ENCODE data around the gene TMEFF2. TPM values are rescaled to one million over a fixed set of nuclear protein-coding genes. Genes with fewer than 3 reads are reported as not detected.

The TMEFF2 gene
- total and polyA plus RNA-seq, 10 of the 15 experiments (the other 5 are each of a cell fraction or from before 2014, with no cell fraction given) = not detected

DNA sequence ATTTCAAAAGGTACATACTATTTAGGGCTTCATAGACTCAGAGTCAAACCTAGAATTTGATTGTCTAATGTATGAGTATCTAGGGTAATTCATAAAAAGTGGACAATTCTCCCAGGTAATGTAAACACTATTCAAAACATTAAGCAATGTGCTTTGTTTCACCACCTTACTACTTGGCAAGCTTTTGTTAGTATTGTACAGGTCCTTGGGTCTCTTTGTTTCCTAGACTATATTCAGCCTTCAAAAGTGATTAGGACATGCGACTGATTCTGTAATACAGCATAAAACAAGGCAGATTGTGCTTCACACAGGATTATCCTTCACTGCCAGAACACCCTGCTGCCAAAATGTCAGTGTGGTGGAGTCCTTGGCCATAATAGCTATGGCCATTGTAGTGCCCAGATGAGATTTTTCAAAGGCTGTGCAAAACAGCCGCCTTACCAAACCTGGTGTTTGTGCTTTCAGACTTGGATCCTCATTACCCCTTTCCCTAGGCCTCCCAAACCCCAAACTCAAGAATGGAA, 257.8 kb downstream of the TMEFF2 start (continued):
- TF ChIP-seq, protein P1, sequence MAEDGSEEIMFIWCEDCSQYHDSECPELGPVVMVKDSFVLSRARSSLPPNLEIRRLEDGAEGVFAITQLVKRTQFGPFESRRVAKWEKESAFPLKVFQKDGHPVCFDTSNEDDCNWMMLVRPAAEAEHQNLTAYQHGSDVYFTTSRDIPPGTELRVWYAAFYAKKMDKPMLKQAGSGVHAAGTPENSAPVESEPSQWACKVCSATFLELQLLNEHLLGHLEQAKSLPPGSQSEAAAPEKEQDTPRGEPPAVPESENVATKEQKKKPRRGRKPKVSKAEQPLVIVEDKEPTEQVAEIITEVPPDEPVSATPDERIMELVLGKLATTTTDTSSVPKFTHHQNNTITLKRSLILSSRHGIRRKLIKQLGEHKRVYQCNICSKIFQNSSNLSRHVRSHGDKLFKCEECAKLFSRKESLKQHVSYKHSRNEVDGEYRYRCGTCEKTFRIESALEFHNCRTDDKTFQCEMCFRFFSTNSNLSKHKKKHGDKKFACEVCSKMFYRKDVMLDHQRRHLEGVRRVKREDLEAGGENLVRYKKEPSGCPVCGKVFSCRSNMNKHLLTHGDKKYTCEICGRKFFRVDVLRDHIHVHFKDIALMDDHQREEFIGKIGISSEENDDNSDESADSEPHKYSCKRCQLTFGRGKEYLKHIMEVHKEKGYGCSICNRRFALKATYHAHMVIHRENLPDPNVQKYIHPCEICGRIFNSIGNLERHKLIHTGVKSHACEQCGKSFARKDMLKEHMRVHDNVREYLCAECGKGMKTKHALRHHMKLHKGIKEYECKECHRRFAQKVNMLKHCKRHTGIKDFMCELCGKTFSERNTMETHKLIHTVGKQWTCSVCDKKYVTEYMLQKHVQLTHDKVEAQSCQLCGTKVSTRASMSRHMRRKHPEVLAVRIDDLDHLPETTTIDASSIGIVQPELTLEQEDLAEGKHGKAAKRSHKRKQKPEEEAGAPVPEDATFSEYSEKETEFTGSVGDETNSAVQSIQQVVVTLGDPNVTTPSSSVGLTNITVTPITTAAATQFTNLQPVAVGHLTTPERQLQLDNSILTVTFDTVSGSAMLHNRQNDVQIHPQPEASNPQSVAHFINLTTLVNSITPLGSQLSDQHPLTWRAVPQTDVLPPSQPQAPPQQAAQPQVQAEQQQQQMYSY (CRISPR knock-in tag; IDR thresholded peaks at IDR 0.05) = no peak
- TF ChIP-seq SRF (IDR thresholded peaks at IDR 0.05; ENCODE audit: low read depth in 2 of 2, low read length in 2 of 2) = no peak
- TF ChIP-seq NFIC (IDR thresholded peaks at IDR 0.05; ENCODE audit: low read depth, low read length) = no peak
- no peak for TF ChIP-seq NFYA (IDR thresholded peaks at IDR 0.05; ENCODE audit: borderline replicate concordance, low read depth, low read length)

GRCh38 chr2:191935247-191935646, 259.5 kb downstream of the TMEFF2 start:
- FAIRE-seq (no peak), DNase-seq (ENCODE audit: low read depth, low spot score) (no peak), ATAC-seq (no peak)
- Histone ChIP-seq H3K27me3 (replicated peaks in 1 of 2; ENCODE audit: control insufficient read depth in 2 of 2, insufficient read depth in 2 of 2, low read length in 1 of 2) (no peaks in the 10 kb centered on the region), H3K36me3 (ENCODE audit: control insufficient read depth in 2 of 2, insufficient read depth in 2 of 2, low read length in 1 of 2) (no peaks in the 10 kb centered on the region), H3K9ac (ENCODE audit: control insufficient read depth, insufficient read depth, low read length) (no peak overlapping the region), H3K4me2 (ENCODE audit: control insufficient read depth, insufficient read depth) (no peak overlapping the region), H3K27ac (ENCODE audit: control insufficient read depth, insufficient read depth) (no peak overlapping the region), H3K9me3 (replicated peaks; ENCODE audit: control insufficient read depth, insufficient read depth, low read length) (no peaks in the 10 kb centered on the region; the same call in 1 of the 3 replicates), H3K79me2 (ENCODE audit: control insufficient read depth, insufficient read depth, low read length) (no peaks in the 10 kb centered on the region), H4K20me1 (ENCODE audit: control insufficient read depth, insufficient read depth) (no peaks in the 10 kb centered on the region), H2AFZ (ENCODE audit: control insufficient read depth, low read depth, low read length) (no peak overlapping the region), H3K4me1 (ENCODE audit: control insufficient read depth, insufficient read depth, low read length) (peaks cover 16% of the 10 kb centered on the region), H3K4me3 (no peak overlapping the region)
- SMC1A ChIA-PET (ENCODE audit: uncharacterized antibody, unreplicated experiment) = interaction anchor here (1.2 to 4.9 kb wide), 5 partner anchors 8 to 26 kb away, joined by 3 to 44 read pairs (median 5); no protein-coding TSS in a partner anchor
- CTCF ChIA-PET = interaction anchor here (1.2 to 3.0 kb wide), 4 partner anchors 9 to 227 kb away, joined by 5 to 12 read pairs (median 8); no protein-coding TSS in a partner anchor
- in situ Hi-C loops (cut with MboI) (no loop called here), intact Hi-C loops (cut with micrococcal nuclease; ENCODE audit: unreplicated experiment) (no loop called here)
- no TSS peak for BruUV-seq (replicated peaks)
- RAD21 ChIA-PET (ENCODE audit: unreplicated experiment) = interaction anchor here (0.8 to 1.0 kb wide), 2 partner anchors 9 to 227 kb away, joined by 3 read pairs; no protein-coding TSS in a partner anchor
- POLR2A ChIA-PET = interaction anchor here (0.6 to 1.0 kb wide), 3 partner anchors 8 to 17 kb away, joined by 3 to 4 read pairs (median 3); no protein-coding TSS in a partner anchor
- TF ChIP-seq NFIC (IDR thresholded peaks at IDR 0.05; ENCODE audit: low read depth, low read length) = no peak
- no peak for TF ChIP-seq BMI1 (IDR thresholded peaks at IDR 0.05; ENCODE audit: borderline replicate concordance)
- 80% methylated on average over 3 of the region's 3 CpGs for WGBS (ENCODE audit: insufficient coverage, insufficient replicate concordance, low lambda C conversion rate, missing lambda C conversion rate)
